ENCODE results near the gene EME2. TPM values are rescaled to one million over a fixed set of nuclear protein-coding genes. Genes with fewer than 3 reads are reported as not detected.

The EME2 gene
- total and polyA plus RNA-seq, 9 donors: 0.83 to 19.2 (median 13.7) TPM

DNA sequence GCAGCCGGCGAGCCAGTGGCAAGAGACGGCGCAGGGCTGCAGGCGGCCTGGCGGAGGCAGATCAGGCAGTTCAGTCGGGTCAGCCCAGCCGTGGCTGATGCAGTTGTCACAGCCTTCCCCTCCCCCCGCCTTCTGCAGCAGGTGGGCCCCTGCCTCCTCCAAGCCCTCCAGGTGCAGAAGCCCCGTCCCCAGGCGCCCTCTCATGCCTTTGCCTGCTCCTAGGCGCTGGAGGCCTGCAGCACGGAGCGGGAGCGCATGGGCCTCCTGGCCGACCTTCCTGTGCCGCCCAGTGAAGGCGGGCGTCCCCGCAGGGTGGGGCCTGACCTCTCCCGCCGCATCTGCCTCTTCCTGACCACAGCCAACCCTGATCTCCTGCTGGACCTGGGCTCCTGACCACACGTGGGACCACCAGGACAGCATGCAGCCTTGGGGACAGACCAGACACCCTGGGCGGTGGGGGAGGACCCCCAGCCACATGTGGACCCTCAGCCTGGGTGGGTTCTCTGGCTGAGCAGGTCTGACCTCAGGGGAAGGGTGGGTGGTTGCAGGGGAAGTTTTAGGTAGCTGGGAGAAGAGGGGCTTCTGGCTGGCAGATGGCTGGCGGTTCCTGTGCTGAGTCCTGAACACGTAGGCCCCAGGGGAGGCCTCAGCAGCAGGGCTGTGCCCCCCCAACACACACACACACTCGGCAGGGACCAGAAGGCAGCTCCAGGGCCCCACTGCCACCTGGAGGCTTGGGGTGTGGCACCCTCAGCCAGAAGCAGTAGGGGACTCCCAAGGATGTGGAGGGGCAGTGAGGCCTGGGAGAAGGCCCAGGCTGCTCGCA lies 3.4 kb downstream of the EME2 start:
- H3K27me3 ChIP-seq: no peaks in the 10 kb centered on the region
- WGBS, 3 donors: 72 to 75% (median 72%) methylated on average over 28 of the region's 28 CpGs
- H3K4me1 ChIP-seq (ENCODE audit: insufficient read depth): peaks cover 19% of the 10 kb centered on the region
- no peak for TF ChIP-seq EP300 (IDR thresholded peaks at IDR 0.05)
- no peaks in the 10 kb centered on the region for H3K9me3 ChIP-seq
- intact Hi-C loops (cut with DNase I): no loop called here
- DNase-seq: peak in 2 of 5 donors; percentile 30 to 37
- no peak overlapping the region for H3K27ac ChIP-seq
- no peaks in the 10 kb centered on the region for H3K36me3 ChIP-seq
- no peak overlapping the region for H3K4me3 ChIP-seq

DNA sequence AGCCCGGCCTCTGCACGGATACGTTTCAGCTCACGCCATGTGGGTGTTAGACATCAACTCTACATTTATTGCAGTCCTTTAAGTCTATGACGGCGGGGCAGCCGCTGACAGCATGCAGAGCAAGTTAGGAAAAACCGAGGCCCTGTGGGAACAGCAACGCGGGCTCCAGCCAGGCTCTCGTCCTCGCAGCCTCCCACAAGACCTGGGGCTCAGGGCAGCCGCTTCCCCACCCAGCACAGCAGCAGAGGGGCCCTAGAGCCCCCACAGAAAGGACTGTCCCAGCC lies 4.0 kb downstream of the EME2 start:
- intact Hi-C loops (cut with DNase I): no loop called here
- peaks cover 20% of the 10 kb centered on the region for H3K4me1 ChIP-seq (ENCODE audit: insufficient read depth)
- TF ChIP-seq, protein P1, sequence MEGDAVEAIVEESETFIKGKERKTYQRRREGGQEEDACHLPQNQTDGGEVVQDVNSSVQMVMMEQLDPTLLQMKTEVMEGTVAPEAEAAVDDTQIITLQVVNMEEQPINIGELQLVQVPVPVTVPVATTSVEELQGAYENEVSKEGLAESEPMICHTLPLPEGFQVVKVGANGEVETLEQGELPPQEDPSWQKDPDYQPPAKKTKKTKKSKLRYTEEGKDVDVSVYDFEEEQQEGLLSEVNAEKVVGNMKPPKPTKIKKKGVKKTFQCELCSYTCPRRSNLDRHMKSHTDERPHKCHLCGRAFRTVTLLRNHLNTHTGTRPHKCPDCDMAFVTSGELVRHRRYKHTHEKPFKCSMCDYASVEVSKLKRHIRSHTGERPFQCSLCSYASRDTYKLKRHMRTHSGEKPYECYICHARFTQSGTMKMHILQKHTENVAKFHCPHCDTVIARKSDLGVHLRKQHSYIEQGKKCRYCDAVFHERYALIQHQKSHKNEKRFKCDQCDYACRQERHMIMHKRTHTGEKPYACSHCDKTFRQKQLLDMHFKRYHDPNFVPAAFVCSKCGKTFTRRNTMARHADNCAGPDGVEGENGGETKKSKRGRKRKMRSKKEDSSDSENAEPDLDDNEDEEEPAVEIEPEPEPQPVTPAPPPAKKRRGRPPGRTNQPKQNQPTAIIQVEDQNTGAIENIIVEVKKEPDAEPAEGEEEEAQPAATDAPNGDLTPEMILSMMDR (IDR thresholded peaks at IDR 0.05): no peak
- TF ChIP-seq POLR2A (IDR thresholded peaks at IDR 0.05): no peak
- TF ChIP-seq EP300 (IDR thresholded peaks at IDR 0.05): no peak
- no peak overlapping the region for H3K4me3 ChIP-seq
- H3K36me3 ChIP-seq: no peaks in the 10 kb centered on the region
- no peaks in the 10 kb centered on the region for H3K27me3 ChIP-seq
- DNase-seq: no peak
- 71 to 74% (median 72%) methylated on average over 13 of the region's 13 CpGs for WGBS, 3 donors
- H3K27ac ChIP-seq: no peak overlapping the region
- no peaks in the 10 kb centered on the region for H3K9me3 ChIP-seq

DNA sequence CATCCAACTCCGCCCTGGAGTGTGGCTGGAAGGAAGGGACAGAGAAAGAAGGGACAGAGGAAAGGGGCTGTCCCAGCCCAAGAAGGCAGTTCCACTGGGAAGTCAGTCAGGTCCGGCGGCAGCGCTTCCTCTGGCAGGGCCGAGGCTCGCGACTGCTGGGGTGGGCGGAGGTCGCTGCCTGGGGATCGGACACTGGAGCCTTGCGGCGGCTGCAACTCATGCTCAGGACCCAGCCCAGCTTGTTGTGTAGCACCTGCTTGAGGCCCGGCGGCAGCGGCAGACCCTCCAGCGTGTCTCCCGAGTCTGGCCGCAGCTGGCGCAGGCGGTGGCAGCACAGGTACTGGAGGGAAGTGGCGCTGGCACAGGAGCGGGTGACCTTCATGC lies 4.4 kb downstream of the EME2 start:
- TF ChIP-seq EP300 (IDR thresholded peaks at IDR 0.05) (no peak), POLR2A (IDR thresholded peaks at IDR 0.05) (no peak)
- TF ChIP-seq, protein P1 (IDR thresholded peaks at IDR 0.05): no peak
- Histone ChIP-seq H3K4me3 (no peak overlapping the region), H3K36me3 (no peaks in the 10 kb centered on the region), H3K27ac (no peak overlapping the region), H3K4me1 (ENCODE audit: insufficient read depth) (peaks cover 20% of the 10 kb centered on the region), H3K9me3 (no peaks in the 10 kb centered on the region), H3K27me3 (no peaks in the 10 kb centered on the region)
- DNase-seq: peak in 1 of 5 donors; percentile 27
- intact Hi-C loops (cut with DNase I): no loop called here
- 86 to 88% (median 86%) methylated on average over 20 to 22 of the region's 22 CpGs for WGBS, 3 donors

DNA sequence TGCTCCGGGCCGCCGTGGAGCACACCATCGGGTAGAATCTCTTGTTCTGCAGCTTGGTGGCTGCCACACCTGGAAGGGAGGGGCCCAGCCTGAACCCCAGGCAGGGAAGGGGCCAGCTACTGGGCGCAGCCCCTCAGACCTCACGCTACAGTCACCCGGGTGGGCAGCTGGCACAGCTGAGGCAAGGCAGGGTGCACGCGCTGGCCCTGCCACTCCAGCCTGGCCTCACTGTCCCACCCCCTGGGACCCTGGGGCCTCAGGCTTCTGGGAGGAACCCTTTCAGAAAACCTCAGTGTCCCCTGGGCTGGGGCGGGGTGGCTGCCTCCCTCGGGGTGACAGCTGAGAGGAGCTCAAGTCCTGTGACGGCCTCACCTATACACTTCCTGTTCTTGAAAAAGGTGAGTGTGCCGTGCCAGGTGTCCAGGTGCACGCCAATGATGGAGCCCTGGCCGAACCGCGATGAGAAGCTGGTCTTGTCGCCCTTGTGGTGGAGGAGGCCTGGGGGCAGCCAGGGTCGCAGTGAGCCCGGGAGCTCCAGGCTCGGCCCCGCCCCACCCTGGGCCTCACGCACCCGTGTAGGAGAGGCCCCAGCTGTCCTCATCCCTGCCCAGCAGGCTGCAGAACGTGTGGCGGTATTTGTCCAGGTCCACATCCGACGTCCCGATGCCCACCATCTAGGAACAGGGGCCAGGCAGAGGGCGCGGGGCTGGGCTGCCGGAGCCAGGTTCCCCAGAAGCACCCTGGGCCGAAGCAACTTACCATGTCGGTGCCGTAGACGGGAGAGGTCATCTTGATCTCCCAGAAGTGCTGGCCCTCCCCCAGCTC lies 5.0 kb downstream of the EME2 start:
- intact Hi-C loops (cut with DNase I): no loop called here
- H3K4me1 ChIP-seq (ENCODE audit: insufficient read depth): peaks cover 15% of the 10 kb centered on the region
- H3K9me3 ChIP-seq: no peaks in the 10 kb centered on the region
- no peak overlapping the region for H3K27ac ChIP-seq
- peak in 3 of 5 donors; percentile 26 to 47 (median 29) for DNase-seq
- no peak for TF ChIP-seq EP300 (IDR thresholded peaks at IDR 0.05)
- TF ChIP-seq, protein P1 (IDR thresholded peaks at IDR 0.05): no peak
- TF ChIP-seq POLR2A (IDR thresholded peaks at IDR 0.05): no peak
- no peaks in the 10 kb centered on the region for H3K36me3 ChIP-seq
- 67 to 78% (median 68%) methylated on average over 28 to 36 of the region's 36 CpGs for WGBS, 3 donors
- no peak overlapping the region for H3K4me3 ChIP-seq
- no peaks in the 10 kb centered on the region for H3K27me3 ChIP-seq
